Spleen (tissue), 11 donors: ENCODE measurements around the gene TOR1B. TPM values are rescaled to one million over a fixed set of nuclear protein-coding genes. Genes with fewer than 3 reads are reported as not detected.

Experiments used
- DNase-seq: peaks from one replicate; pipeline ENCODE4 v3.0.0-alpha.2; 2020
- H3K27ac ChIP-seq, 8 donors: fragments of 200-600 bp; sonication (generic) in 7 of 8; 1 replicate in 4 of 8; 2 replicates in 4 of 8; pipeline versions ENCODE4 v1.5.0 to v1.8.0; 2016 to 2021; ENCODE audit warnings: inconsistent platforms in 4 of 8, mild to moderate bottlenecking in 4 of 8, moderate library complexity in 1 of 8
- H3K27me3 ChIP-seq, 7 donors: fragments of 200-600 bp; sonication (generic) in 6 of 7; replicated peaks in 1 of 7; 1 replicate in 4 of 7; 2 replicates in 3 of 7; pipeline versions ENCODE4 v1.5.0 to v1.8.0; 2016 to 2021; ENCODE audit warnings: inconsistent platforms in 3 of 7, mild to moderate bottlenecking in 1 of 7
- H3K36me3 ChIP-seq, 6 donors: fragments of 200-600 bp; sonication (generic) in 5 of 6; 1 replicate in 4 of 6; 2 replicates in 2 of 6; pipeline versions ENCODE4 v1.5.0 to v1.8.0; 2016 to 2021; ENCODE audit warnings: inconsistent platforms in 2 of 6
- H3K4me1 ChIP-seq, 6 donors: fragments of 200-600 bp; sonication (generic) in 5 of 6; 1 replicate in 3 of 6; 2 replicates in 3 of 6; pipeline versions ENCODE4 v1.5.0 to v1.8.0; 2016 to 2021; ENCODE audit warnings: inconsistent platforms in 3 of 6
- H3K4me3 ChIP-seq, 8 donors: fragments of 200-600 bp; sonication (generic) in 7 of 8; 1 replicate in 4 of 8; 2 replicates in 4 of 8; pipeline versions ENCODE4 v1.5.0 to v1.8.0; 2016 to 2021; ENCODE audit warnings: inconsistent platforms in 4 of 8, mild to moderate bottlenecking in 4 of 8, moderate library complexity in 2 of 8
- H3K9me3 ChIP-seq, 8 donors: fragments of 200-600 bp; sonication (generic) in 7 of 8; 1 replicate in 4 of 8; 2 replicates in 4 of 8; pipeline versions ENCODE4 v1.5.0 to v1.8.0; 2016 to 2021; ENCODE audit warnings: inconsistent platforms in 4 of 8
- POLR2A ChIP-seq, 3 donors: fragments of 450-650 bp; IDR thresholded peaks; one replicate each; pipeline ENCODE4 v1.5.1; 2017; ENCODE audit warnings: antibody characterized with exemption in 3 of 3, mild to moderate bottlenecking in 1 of 3
- POLR2AphosphoS5 ChIP-seq, 3 donors: sonication (generic); formaldehyde crosslinking; IDR thresholded peaks; one replicate each; pipeline ENCODE4 v1.5.1; 2017; ENCODE audit warnings: antibody characterized with exemption in 3 of 3
- WGBS, 5 donors: extraction: QIAGEN DNeasy Blood & Tissue Kit in 3 of 5; methylation state at CpG; one replicate each; pipeline versions ENCODE4 v1.1.5 to v1.1.7; 2013 to 2018; 5-methylcytosine and 5-hydroxymethylcytosine counted together
- intact Hi-C: fragments of 100-400 bp; cut with DNase I; formaldehyde crosslinking; loops from one replicate; pipeline ENCODE4 v1.15.0; 2023; ENCODE audit warnings: low total_unique reads
- polyA plus RNA-seq, 3 donors: library from polyadenylated mRNA; stranded (reverse); fragments of 200-250 nt; gene quantifications; one replicate each; pipeline ENCODE4 v1.2.1, GENCODE V29; 2013
- total RNA-seq, 7 donors: library from RNA; depleted of rRNA in 3 of 7; stranded (reverse); fragments of >200 nt in 3 of 7; fragmentation: NEBNext Ultra II Directional in 4 of 7; extraction: Animal tissue kit (Norgen Biotek cat#: 25700) in 4 of 7; gene quantifications; one replicate each; pipeline versions ENCODE4 v1.1.0 to v1.2.1, GENCODE V29; 2016 to 2021
- TF ChIP-seq, protein P1 (sequence below), 11 experiments: fragments of 200-600 bp in 7 of 11; fragments of 450-650 bp in 4 of 11; sonication (generic) in 4 of 11; IDR thresholded peaks in 8 of 11; conservative IDR thresholded peaks in 3 of 11; 1 replicate in 7 of 11; 2 replicates in 4 of 11; pipeline versions ENCODE4 v1.4.0 to v1.8.0; 2016 to 2021; ENCODE audit warnings: antibody characterized with exemption in 11 of 11, inconsistent platforms in 4 of 11, mild to moderate bottlenecking in 1 of 11
- donor health status: healthy with polysubstance abuse.
- donor health status: DM: no; HTN: no; CAD: no; lungs with moderate emphysema.
- donor health status: DM: no; HTN: no; CAD: no.
- donor health status: Bipolar disorder and iron deficiency.
- donor health status: healthy.
- donor health status: DM: no; HTN: no; CAD: no.
- donor health status: DM: yes; HTN: yes; CAD: no.

The TOR1B gene
- total and polyA plus RNA-seq, 10 donors, result 5.3 to 38.0 (median 17.5) TPM

DNA sequence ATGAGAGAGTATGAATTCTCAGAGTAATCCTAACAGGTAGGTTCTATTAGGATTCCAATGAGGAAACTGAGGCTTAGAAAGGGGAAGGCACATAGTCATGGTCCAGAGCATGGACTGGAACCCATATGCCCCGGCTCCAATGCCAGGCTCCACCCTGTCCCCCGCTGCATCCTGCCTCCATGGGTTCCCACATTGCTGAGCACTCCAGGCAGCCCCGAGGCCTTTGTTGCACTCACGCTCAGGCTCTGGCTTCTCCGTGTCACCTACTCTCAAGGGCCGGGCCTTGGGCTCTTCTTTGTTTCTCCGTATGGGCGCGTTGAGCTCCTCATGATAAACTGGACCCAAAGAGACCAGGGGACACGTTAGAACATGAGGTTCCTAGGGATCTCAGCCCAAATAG lies 26.0 kb downstream of the TOR1B start:
- H3K27me3 ChIP-seq, result no peaks in the 10 kb centered on the region
- 95 to 97% (median 96%) methylated on average over 10 of the region's 10 CpGs for WGBS, 5 donors
- no peaks in the 10 kb centered on the region for H3K9me3 ChIP-seq
- no peak overlapping the region for H3K4me3 ChIP-seq
- peaks cover 7 to 20% (median 13%) of the 10 kb centered on the region in 6 donors for H3K4me1 ChIP-seq
- intact Hi-C loops, result no loop called here
- DNase-seq, result no peak
- H3K36me3 ChIP-seq, result peaks cover 0 to 75% (median 62%) of the 10 kb centered on the region in 6 donors
- H3K27ac ChIP-seq, result no peak overlapping the region
- no peak for TF ChIP-seq POLR2A (IDR thresholded peaks at IDR 0.05)
- TF ChIP-seq POLR2AphosphoS5 (IDR thresholded peaks at IDR 0.05), result peak in 1 of 3 donors; percentile 22

DNA sequence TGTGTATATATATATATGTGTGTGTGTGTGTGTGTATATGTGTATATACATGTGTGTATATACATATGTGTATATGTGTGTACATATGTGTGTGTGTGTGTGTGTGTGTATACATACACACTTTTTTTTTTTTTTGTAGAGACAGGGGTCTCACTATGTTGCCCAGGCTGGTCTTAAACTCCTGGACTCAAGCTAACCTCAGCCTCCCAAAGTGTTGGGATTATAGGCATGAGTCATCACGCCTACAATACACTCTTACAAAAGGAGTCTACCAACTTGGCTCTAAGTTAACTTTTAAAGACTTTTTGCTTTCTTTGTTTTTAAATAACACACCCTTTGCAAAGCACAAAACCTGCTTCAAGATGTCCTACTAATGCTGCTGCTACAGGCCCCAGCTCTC lies 30.0 kb downstream of the TOR1B start:
- H3K9me3 ChIP-seq, result no peaks in the 10 kb centered on the region
- TF ChIP-seq, protein P1, sequence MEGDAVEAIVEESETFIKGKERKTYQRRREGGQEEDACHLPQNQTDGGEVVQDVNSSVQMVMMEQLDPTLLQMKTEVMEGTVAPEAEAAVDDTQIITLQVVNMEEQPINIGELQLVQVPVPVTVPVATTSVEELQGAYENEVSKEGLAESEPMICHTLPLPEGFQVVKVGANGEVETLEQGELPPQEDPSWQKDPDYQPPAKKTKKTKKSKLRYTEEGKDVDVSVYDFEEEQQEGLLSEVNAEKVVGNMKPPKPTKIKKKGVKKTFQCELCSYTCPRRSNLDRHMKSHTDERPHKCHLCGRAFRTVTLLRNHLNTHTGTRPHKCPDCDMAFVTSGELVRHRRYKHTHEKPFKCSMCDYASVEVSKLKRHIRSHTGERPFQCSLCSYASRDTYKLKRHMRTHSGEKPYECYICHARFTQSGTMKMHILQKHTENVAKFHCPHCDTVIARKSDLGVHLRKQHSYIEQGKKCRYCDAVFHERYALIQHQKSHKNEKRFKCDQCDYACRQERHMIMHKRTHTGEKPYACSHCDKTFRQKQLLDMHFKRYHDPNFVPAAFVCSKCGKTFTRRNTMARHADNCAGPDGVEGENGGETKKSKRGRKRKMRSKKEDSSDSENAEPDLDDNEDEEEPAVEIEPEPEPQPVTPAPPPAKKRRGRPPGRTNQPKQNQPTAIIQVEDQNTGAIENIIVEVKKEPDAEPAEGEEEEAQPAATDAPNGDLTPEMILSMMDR (IDR thresholded peaks at IDR 0.05 in 8 of 11, conservative IDR thresholded peaks at IDR 0.05 in 3 of 11), result no peak
- TF ChIP-seq POLR2AphosphoS5 (IDR thresholded peaks at IDR 0.05), result no peak
- TF ChIP-seq POLR2A (IDR thresholded peaks at IDR 0.05), result no peak
- intact Hi-C loops, result no loop called here
- H3K36me3 ChIP-seq, result peaks cover 0 to 69% (median 50%) of the 10 kb centered on the region in 6 donors
- 88 to 96% (median 93%) methylated on average over 1 of the region's 1 CpG for WGBS, 5 donors
- no peak for DNase-seq
- no peak overlapping the region for H3K4me3 ChIP-seq
- peaks cover 23 to 49% (median 36%) of the 10 kb centered on the region in 6 donors for H3K4me1 ChIP-seq
- H3K27me3 ChIP-seq, result no peaks in the 10 kb centered on the region
- no peak overlapping the region for H3K27ac ChIP-seq

DNA sequence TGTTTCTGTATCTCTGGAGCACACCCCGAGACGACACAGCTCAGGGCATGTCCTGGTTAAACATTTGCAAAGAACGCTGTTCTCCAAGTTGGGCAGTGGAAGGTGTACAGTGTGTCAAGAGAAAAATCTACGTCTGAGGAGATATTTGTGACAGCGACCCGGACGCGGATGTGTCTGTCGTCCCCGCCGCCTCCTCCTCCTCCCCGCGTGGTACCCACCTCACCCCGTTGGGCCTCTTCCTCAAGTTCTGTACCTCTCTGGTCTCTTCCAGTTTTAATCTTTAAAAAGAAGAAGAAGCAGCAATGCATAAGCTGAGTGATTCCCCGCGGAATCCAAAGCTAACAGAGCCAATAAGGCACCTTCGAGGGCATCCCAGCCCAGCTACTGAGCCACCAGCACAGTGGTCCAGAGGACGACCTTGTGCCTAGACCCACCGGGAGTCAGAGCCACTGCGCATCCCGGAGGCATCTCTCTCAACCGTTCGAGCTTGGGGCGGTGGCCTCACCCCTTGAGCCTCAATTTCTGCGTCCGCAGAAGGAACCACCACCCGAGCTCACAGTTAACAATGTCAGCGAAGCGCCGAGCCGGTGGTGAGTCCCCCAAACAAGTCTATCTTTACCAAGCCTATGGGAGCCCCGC lies 31.6 kb downstream of the TOR1B start:
- Histone ChIP-seq H3K27me3 (no peaks in the 10 kb centered on the region), H3K36me3 (peaks cover 0 to 52% (median 34%) of the 10 kb centered on the region in 6 donors), H3K4me1 (peaks cover 26 to 65% (median 53%) of the 10 kb centered on the region in 6 donors), H3K9me3 (no peaks in the 10 kb centered on the region), H3K4me3 (peak overlapping the region; percentile 58 to 97 (median 94)), H3K27ac (peak overlapping the region; percentile 89 to 95 (median 92))
- TF ChIP-seq POLR2AphosphoS5 (IDR thresholded peaks at IDR 0.05), result no peak
- no peak for TF ChIP-seq POLR2A (IDR thresholded peaks at IDR 0.05)
- TF ChIP-seq, protein P1 (IDR thresholded peaks at IDR 0.05 in 8 of 11, conservative IDR thresholded peaks at IDR 0.05 in 3 of 11), result no peak
- DNase-seq, result peak; percentile 87
- intact Hi-C loops, result no loop called here
- WGBS, 5 donors, result 2 to 3% (median 2%) methylated on average over 26 to 32 of the region's 32 CpGs

DNA sequence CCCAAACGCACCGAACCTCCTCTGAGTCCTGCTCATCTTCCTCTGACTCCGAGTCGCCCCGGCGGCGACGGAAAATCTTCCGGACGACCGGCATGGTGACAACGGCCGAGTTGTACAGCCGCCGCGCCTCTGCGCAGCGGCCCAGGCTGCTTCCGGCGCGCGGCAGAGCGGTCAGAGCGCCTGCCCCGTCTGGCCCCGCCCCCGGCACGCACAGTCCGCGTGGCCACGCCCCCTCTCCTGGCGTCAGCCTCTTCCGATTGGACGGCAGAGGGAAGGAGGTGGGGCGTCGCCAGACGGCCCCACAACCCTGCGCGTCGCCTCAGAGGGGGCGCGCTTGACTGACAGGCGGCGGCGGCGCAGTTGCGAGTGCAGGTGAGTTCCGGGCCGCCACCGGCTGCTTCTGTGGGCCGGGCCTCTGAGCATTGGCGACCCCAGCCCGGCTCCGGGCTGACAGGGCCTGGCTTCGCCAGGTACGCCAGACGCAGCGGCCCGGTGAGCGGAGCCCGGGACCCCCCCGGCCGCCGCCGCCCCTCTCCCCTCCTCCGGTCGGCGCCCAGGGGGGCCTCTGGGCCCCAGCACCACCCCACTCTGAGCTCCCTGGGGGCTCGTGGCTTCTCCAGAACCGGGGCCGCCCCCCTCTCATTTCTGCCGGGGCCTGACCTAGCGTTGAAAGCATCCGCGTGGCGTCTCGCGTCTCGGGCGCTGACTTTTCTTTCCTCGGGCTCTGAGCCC lies 32.3 kb downstream of the TOR1B start, which contains the start of the genes C9orf78 and USP20:
TSS of gene C9orf78 (minus strand) at position 148 of the 732 bp plus-strand sequence. CDS start at position 94, 54 bp downstream.
TSS of gene USP20 (plus strand) at position 331 of the 732 bp plus-strand sequence. CDS start 17,098 bp downstream, outside the sequence.
- Histone ChIP-seq H3K27me3 (no peaks in the 10 kb centered on the region), H3K9me3 (no peaks in the 10 kb centered on the region), H3K4me1 (peaks cover 29 to 72% (median 59%) of the 10 kb centered on the region in 6 donors), H3K27ac (peak within 1 kb of the TSS; percentile 89 to 95 (median 92)), H3K4me3 (peak within 1 kb of the TSS; percentile 58 to 97 (median 94)), H3K36me3 (peaks cover 0 to 46% (median 27%) of the 10 kb centered on the region in 6 donors)
- 0 to 1% (median 0%) methylated on average over 15 to 81 of the region's 81 CpGs for WGBS, 5 donors
- intact Hi-C loops, result no loop called here
- peak; percentile 98 for DNase-seq
- TF ChIP-seq, protein P1 (IDR thresholded peaks at IDR 0.05 in 8 of 11, conservative IDR thresholded peaks at IDR 0.05 in 3 of 11), result peak in 5 of 11 experiments; percentile 19 to 43 (median 31)
- peak; percentile 52 to 91 (median 81) for TF ChIP-seq POLR2A (IDR thresholded peaks at IDR 0.05)
- TF ChIP-seq POLR2AphosphoS5 (IDR thresholded peaks at IDR 0.05), result peak; percentile 99
